Osteoblast (primary cell): ENCODE measurements around the gene POLR2F. TPM values are rescaled to one million over a fixed set of nuclear protein-coding genes. Genes with fewer than 3 reads are reported as not detected.

Experiments
- DNase-seq: peaks from one replicate; pipeline ENCODE4 v3.0.0; 2011; ENCODE audit warnings: low spot score, mixed read lengths; ENCODE audit not compliant: insufficient read length; ENCODE audit errors: missing footprints
- H2AFZ ChIP-seq: 2 replicates; pipeline ENCODE4 v1.6.0; 2011; ENCODE audit warnings: mild to moderate bottlenecking, low read length
- H3K27ac ChIP-seq: 2 replicates; pipeline ENCODE4 v1.5.1; 2011; ENCODE audit warnings: mild to moderate bottlenecking, low read depth, low read length, moderate library complexity
- H3K27me3 ChIP-seq: 2 replicates; pipeline ENCODE4 v1.6.0; 2012; ENCODE audit warnings: mild to moderate bottlenecking, control low read depth, inconsistent platforms, low read length, moderate library complexity; ENCODE audit not compliant: insufficient read depth
- H3K36me3 ChIP-seq: 2 replicates; pipeline ENCODE4 v1.5.1; 2011; ENCODE audit warnings: mild to moderate bottlenecking, low read length, control low read depth, moderate library complexity; ENCODE audit not compliant: insufficient read depth
- H3K4me1 ChIP-seq: 2 replicates; pipeline ENCODE4 v1.5.1; 2011; ENCODE audit warnings: mild to moderate bottlenecking, low read length, control low read depth, moderate library complexity; ENCODE audit not compliant: insufficient read depth
- H3K4me2 ChIP-seq: 2 replicates; pipeline ENCODE4 v1.6.0; 2011; ENCODE audit warnings: mild to moderate bottlenecking, low read length; ENCODE audit not compliant: insufficient read depth
- H3K4me3 ChIP-seq: fragments of 200-600 bp; sonication (generic); 3 replicates; pipeline ENCODE4 v1.5.1; 2012; ENCODE audit warnings: mild to moderate bottlenecking, low read length, inconsistent platforms; ENCODE audit not compliant: insufficient read depth
- H3K79me2 ChIP-seq: 2 replicates; pipeline ENCODE4 v1.6.0; 2012; ENCODE audit warnings: mild to moderate bottlenecking, low read length, control low read depth, inconsistent platforms; ENCODE audit not compliant: insufficient read depth
- H3K9me3 ChIP-seq: 2 replicates; pipeline ENCODE4 v1.5.1; 2011; ENCODE audit warnings: low read depth, low read length, control low read depth
- H4K20me1 ChIP-seq: 2 replicates; pipeline ENCODE4 v1.6.0; 2012; ENCODE audit warnings: mild to moderate bottlenecking, low read length, control low read depth; ENCODE audit not compliant: insufficient read depth
- CTCF ChIP-seq: IDR thresholded peaks from 2 replicates; pipeline ENCODE4 v1.5.1; 2011; ENCODE audit warnings: mild to moderate bottlenecking, low read depth, low read length, moderate library complexity; ENCODE audit errors: extremely low read depth
- total RNA-seq: library from RNA; depleted of rRNA; stranded (reverse); fragments of >200 nt; gene quantifications from 2 replicates; pipeline ENCODE4 v1.2.3, GENCODE V29; 2012

POLR2F gene
- total RNA-seq, 1 donor, result 14.8 TPM

- no peak for TF ChIP-seq CTCF
- no peak overlapping the region for H3K4me2 ChIP-seq
- H3K4me3 ChIP-seq, result no peak overlapping the region
- peaks cover 7% of the 10 kb centered on the region for H3K79me2 ChIP-seq
- peaks cover 45% of the 10 kb centered on the region for H3K36me3 ChIP-seq
- H3K27me3 ChIP-seq, result no peaks in the 10 kb centered on the region
- no peak overlapping the region for H3K27ac ChIP-seq
- no peaks in the 10 kb centered on the region for H3K9me3 ChIP-seq
- no peak for DNase-seq
- peaks cover 31% of the 10 kb centered on the region for H4K20me1 ChIP-seq
- peaks cover 12% of the 10 kb centered on the region for H3K4me1 ChIP-seq
- H2AFZ ChIP-seq, result no peak overlapping the region
Observed at GRCh38 chr22:37932401-37932800, 21.1 kb upstream of the POLR2F start.

- Histone ChIP-seq H2AFZ (no peak overlapping the region), H3K27me3 (no peaks in the 10 kb centered on the region), H4K20me1 (peaks cover 31% of the 10 kb centered on the region), H3K27ac (peak overlapping the region; percentile 61), H3K4me1 (peaks cover 12% of the 10 kb centered on the region), H3K4me3 (no peak overlapping the region), H3K79me2 (peaks cover 7% of the 10 kb centered on the region), H3K36me3 (peaks cover 47% of the 10 kb centered on the region), H3K9me3 (no peaks in the 10 kb centered on the region), H3K4me2 (peak overlapping the region; percentile 24)
- no peak for TF ChIP-seq CTCF
- DNase-seq, result peak; percentile 62
Observed at GRCh38 chr22:37932821-37933578, 20.5 kb upstream of the POLR2F start.

GRCh38 chr22:37933711-37934376, 19.7 kb upstream of the POLR2F start:
- Histone ChIP-seq H3K4me2 (peak overlapping the region; percentile 40), H4K20me1 (peaks cover 31% of the 10 kb centered on the region)
- TF ChIP-seq CTCF, result peak; percentile 96

More at GRCh38 chr22:37933711-37934376, 19.7 kb upstream of the POLR2F start:
- Histone ChIP-seq H3K4me1 (peaks cover 12% of the 10 kb centered on the region), H2AFZ (no peak overlapping the region), H3K36me3 (peaks cover 42% of the 10 kb centered on the region), H3K4me3 (no peak overlapping the region), H3K27ac (peak overlapping the region; percentile 61), H3K9me3 (no peaks in the 10 kb centered on the region), H3K27me3 (no peaks in the 10 kb centered on the region), H3K79me2 (peaks cover 7% of the 10 kb centered on the region)
- DNase-seq, result peak; percentile 99
